Liver (tissue), 3 donors: ENCODE measurements around the gene MDP1.

Experiments
- GABPA ChIP-seq, 2 donors: IDR thresholded peaks in 1 of 2; conservative IDR thresholded peaks in 1 of 2; 2 replicates each; pipeline ENCODE4 v1.6.1; 2016; ENCODE audit warnings: antibody characterized with exemption in 2 of 2, mild to moderate bottlenecking in 1 of 2, moderate library complexity in 1 of 2
- HNF4A ChIP-seq, 2 donors: conservative IDR thresholded peaks; 2 replicates each; pipeline ENCODE4 v1.6.1; 2016; ENCODE audit warnings: antibody characterized with exemption in 2 of 2, mild to moderate bottlenecking in 2 of 2
- RAD21 ChIP-seq, 2 donors: IDR thresholded peaks; 2 replicates each; pipeline ENCODE4 v1.6.1; 2016; ENCODE audit warnings: antibody characterized with exemption in 2 of 2, mild to moderate bottlenecking in 2 of 2
- SP1 ChIP-seq: IDR thresholded peaks from 2 replicates; pipeline ENCODE4 v1.6.1; 2018; ENCODE audit warnings: antibody characterized with exemption, mild to moderate bottlenecking
- TAF1 ChIP-seq: conservative IDR thresholded peaks from 2 replicates; pipeline ENCODE4 v1.6.1; 2016; ENCODE audit warnings: antibody characterized with exemption, mild to moderate bottlenecking
- YY1 ChIP-seq: IDR thresholded peaks from 2 replicates; pipeline ENCODE4 v1.6.1; 2016; ENCODE audit warnings: antibody characterized with exemption, mild to moderate bottlenecking
- TF ChIP-seq, protein P1 (sequence below): fragments of 150-350 bp; IDR thresholded peaks from 2 replicates; pipeline ENCODE4 v1.5.1; 2017; ENCODE audit warnings: improper control_type of control experiment, low read depth, low read length; ENCODE audit not compliant: missing input control
- TF ChIP-seq, protein P2 (sequence below): IDR thresholded peaks from 2 replicates; pipeline ENCODE4 v1.6.1; 2016; ENCODE audit warnings: antibody characterized with exemption
- TF ChIP-seq, protein P3 (sequence below): IDR thresholded peaks from 2 replicates; pipeline ENCODE4 v1.6.1; 2016; ENCODE audit warnings: antibody characterized with exemption, mild to moderate bottlenecking
- donor health status: healthy.
- donor health status: healthy.

DNA sequence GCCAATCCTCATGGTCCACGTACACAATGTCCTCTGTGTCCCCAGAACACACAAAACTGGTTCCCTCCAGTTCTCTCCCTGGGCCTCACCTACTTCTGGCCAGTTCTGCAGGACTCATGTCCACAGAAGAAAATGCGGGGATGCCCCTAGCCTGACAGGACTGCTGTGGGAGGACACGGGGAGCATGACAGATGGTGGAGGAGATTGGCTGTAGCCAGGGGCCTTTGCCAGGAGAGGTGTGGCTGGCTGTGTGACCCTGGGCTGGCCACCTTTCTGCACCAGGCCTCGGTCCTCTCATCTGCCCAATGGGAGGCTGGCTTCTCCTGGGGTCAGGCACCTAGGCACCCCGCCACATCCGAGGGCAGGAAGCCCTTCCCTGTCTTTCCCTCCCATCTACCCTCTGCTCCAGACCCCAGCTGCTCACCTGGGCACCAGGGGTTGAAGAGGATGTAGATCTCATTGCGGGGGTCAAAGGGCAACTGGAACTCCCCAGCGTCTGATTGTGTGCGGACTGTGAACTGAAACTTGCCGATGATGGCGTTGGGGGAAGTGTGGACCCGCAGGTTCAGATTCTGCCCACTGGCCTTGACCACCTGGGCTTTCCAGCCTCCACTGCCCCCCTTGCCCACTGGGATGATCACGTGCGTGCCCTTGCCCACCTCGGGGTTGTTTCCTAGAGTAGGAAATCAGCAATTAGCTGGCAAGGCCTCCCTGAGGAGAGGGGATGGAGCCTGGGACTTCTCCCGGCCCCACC is 44.3 kb upstream of the MDP1 start:
- TF ChIP-seq RAD21 (IDR thresholded peaks at IDR 0.05): no peak
- TF ChIP-seq TAF1: no peak
- TF ChIP-seq, protein P1, sequence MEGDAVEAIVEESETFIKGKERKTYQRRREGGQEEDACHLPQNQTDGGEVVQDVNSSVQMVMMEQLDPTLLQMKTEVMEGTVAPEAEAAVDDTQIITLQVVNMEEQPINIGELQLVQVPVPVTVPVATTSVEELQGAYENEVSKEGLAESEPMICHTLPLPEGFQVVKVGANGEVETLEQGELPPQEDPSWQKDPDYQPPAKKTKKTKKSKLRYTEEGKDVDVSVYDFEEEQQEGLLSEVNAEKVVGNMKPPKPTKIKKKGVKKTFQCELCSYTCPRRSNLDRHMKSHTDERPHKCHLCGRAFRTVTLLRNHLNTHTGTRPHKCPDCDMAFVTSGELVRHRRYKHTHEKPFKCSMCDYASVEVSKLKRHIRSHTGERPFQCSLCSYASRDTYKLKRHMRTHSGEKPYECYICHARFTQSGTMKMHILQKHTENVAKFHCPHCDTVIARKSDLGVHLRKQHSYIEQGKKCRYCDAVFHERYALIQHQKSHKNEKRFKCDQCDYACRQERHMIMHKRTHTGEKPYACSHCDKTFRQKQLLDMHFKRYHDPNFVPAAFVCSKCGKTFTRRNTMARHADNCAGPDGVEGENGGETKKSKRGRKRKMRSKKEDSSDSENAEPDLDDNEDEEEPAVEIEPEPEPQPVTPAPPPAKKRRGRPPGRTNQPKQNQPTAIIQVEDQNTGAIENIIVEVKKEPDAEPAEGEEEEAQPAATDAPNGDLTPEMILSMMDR: no peak
- no peak for TF ChIP-seq YY1
- no peak for TF ChIP-seq GABPA (IDR thresholded peaks at IDR 0.05 in 1 of 2, conservative IDR thresholded peaks at IDR 0.05 in 1 of 2)
- TF ChIP-seq HNF4A (conservative IDR thresholded peaks at IDR 0.05): no peak
- TF ChIP-seq SP1: no peak
- TF ChIP-seq, protein P2, sequence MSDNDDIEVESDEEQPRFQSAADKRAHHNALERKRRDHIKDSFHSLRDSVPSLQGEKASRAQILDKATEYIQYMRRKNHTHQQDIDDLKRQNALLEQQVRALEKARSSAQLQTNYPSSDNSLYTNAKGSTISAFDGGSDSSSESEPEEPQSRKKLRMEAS: no peak
- TF ChIP-seq, protein P3, sequence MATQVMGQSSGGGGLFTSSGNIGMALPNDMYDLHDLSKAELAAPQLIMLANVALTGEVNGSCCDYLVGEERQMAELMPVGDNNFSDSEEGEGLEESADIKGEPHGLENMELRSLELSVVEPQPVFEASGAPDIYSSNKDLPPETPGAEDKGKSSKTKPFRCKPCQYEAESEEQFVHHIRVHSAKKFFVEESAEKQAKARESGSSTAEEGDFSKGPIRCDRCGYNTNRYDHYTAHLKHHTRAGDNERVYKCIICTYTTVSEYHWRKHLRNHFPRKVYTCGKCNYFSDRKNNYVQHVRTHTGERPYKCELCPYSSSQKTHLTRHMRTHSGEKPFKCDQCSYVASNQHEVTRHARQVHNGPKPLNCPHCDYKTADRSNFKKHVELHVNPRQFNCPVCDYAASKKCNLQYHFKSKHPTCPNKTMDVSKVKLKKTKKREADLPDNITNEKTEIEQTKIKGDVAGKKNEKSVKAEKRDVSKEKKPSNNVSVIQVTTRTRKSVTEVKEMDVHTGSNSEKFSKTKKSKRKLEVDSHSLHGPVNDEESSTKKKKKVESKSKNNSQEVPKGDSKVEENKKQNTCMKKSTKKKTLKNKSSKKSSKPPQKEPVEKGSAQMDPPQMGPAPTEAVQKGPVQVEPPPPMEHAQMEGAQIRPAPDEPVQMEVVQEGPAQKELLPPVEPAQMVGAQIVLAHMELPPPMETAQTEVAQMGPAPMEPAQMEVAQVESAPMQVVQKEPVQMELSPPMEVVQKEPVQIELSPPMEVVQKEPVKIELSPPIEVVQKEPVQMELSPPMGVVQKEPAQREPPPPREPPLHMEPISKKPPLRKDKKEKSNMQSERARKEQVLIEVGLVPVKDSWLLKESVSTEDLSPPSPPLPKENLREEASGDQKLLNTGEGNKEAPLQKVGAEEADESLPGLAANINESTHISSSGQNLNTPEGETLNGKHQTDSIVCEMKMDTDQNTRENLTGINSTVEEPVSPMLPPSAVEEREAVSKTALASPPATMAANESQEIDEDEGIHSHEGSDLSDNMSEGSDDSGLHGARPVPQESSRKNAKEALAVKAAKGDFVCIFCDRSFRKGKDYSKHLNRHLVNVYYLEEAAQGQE: no peak
